GM21737 (cell line): ENCODE results near the gene MRPL48.
"Not testable (repeated sequence)": the region's sequence is repeated elsewhere in the genome, so short reads cannot be mapped to it uniquely, and the experiment has no call there.

ENCODE experiments used
- ATAC-seq: cut with Tn5 transposase; IDR thresholded peaks from one replicate; pipeline ENCODE4 v1.9.1; 2021; ENCODE audit warnings: mild to moderate bottlenecking, moderate library complexity; ENCODE audit not compliant: unreplicated experiment

The MRPL48 gene

GRCh38 chr11:73770811-73771210, 16.9 kb upstream of the MRPL48 start:
- not testable (repeated sequence) for ATAC-seq

GRCh38 chr11:73779084-73779902, 8.4 kb upstream of the MRPL48 start:
- peak; percentile 99 for ATAC-seq

GRCh38 chr11:73781303-73781702, 6.4 kb upstream of the MRPL48 start:
- no peak for ATAC-seq

GRCh38 chr11:73783483-73784020, 4.1 kb upstream of the MRPL48 start:
- ATAC-seq = no peak

GRCh38 chr11:73784080-73784634, 3.5 kb upstream of the MRPL48 start:
- no peak for ATAC-seq

- no peak for ATAC-seq
These were observed 2.9 kb upstream of the MRPL48 start for GRCh38 chr11:73784734-73785133.

GRCh38 chr11:73785467-73785866, 2.2 kb upstream of the MRPL48 start:
- not testable (repeated sequence) for ATAC-seq

- ATAC-seq = peak; percentile 6
These were observed 527 bp upstream of the MRPL48 start for GRCh38 chr11:73787051-73787642.

- no peak for ATAC-seq
These were observed 1.6 kb downstream of the MRPL48 start for GRCh38 chr11:73789279-73789670.

GRCh38 chr11:73792584-73792983, 4.9 kb downstream of the MRPL48 start:
- no peak for ATAC-seq

- no peak for ATAC-seq
These were observed 8.4 kb downstream of the MRPL48 start for GRCh38 chr11:73795925-73796632.

- no peak for ATAC-seq
These were observed 9.8 kb downstream of the MRPL48 start for GRCh38 chr11:73797457-73797856.

- no peak for ATAC-seq
These were observed 12.7 kb downstream of the MRPL48 start for GRCh38 chr11:73800276-73800806.

- no peak for ATAC-seq
These were observed 13.5 kb downstream of the MRPL48 start for GRCh38 chr11:73801136-73801535.

GRCh38 chr11:73804712-73805111, 17.0 kb downstream of the MRPL48 start:
- no peak for ATAC-seq

- no peak for ATAC-seq
These were observed 20.4 kb downstream of the MRPL48 start for GRCh38 chr11:73808052-73808451.

- no peak for ATAC-seq
These were observed 23.0 kb downstream of the MRPL48 start for GRCh38 chr11:73810637-73811036.

- no peak for ATAC-seq
These were observed 24.6 kb downstream of the MRPL48 start for GRCh38 chr11:73812234-73812633.

- no peak for ATAC-seq
These were observed 27.1 kb downstream of the MRPL48 start for GRCh38 chr11:73814812-73815211.

GRCh38 chr11:73818846-73819245, 31.2 kb downstream of the MRPL48 start:
- no peak for ATAC-seq

GRCh38 chr11:73830261-73830660, 42.6 kb downstream of the MRPL48 start:
- ATAC-seq = no peak
